ENCODE data around the gene SEZ6L2.

Gene SEZ6L2

DNA sequence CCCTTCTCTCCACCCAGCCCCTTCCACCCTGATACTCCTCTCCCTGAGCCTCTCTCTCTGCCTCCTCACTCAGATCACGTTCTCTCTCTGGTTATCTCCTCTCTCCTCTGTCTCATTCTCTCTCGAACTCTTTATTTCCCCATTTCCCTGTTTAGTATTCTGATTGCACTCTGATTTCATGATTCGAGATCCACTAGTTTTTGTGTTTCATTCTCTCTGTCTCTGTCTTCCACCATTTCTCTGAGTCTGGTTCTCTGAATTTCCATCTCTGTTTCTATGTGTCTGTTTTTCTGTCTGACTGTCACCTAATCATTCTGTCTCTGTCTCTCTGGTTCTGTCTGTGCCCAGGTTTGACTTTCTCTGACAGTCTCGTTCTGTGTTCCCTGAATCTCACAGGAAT is 2.0 kb downstream of the SEZ6L2 start:
- H3K4me3 ChIP-seq (ENCODE audit: low read depth, low read length), result no peak overlapping the region

DNA sequence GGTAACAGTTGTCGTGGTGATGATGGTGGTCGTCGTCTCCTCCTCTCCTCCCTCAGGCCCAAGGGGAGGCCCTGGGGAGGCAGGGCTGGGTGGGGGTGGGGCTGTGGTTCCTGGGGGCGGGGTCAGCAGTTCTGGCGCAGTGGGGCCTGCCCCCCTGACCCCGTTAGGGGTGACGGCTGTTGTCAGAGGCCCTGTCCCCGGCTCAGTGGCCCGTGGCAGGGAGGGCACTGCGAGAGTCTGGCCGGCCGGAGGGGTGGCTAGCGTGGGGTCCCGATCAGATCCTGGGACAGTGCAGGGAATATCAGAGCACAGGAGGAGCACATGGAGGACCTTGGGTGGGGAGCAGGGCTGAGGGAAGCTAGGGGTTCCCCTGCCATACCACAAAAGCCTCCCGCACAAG is 2.5 kb downstream of the SEZ6L2 start:
- no peak overlapping the region for H3K27ac ChIP-seq
- H3K36me3 ChIP-seq, result peaks cover 37% of the 10 kb centered on the region
- no peak overlapping the region for H3K4me3 ChIP-seq (ENCODE audit: low read depth, low read length)
- H3K9me3 ChIP-seq (ENCODE audit: severe bottlenecking), result no peaks in the 10 kb centered on the region
- DNase-seq, result no peak
- no peaks in the 10 kb centered on the region for H3K27me3 ChIP-seq (ENCODE audit: insufficient read depth, low read depth, severe bottlenecking)
- TF ChIP-seq, protein P1, sequence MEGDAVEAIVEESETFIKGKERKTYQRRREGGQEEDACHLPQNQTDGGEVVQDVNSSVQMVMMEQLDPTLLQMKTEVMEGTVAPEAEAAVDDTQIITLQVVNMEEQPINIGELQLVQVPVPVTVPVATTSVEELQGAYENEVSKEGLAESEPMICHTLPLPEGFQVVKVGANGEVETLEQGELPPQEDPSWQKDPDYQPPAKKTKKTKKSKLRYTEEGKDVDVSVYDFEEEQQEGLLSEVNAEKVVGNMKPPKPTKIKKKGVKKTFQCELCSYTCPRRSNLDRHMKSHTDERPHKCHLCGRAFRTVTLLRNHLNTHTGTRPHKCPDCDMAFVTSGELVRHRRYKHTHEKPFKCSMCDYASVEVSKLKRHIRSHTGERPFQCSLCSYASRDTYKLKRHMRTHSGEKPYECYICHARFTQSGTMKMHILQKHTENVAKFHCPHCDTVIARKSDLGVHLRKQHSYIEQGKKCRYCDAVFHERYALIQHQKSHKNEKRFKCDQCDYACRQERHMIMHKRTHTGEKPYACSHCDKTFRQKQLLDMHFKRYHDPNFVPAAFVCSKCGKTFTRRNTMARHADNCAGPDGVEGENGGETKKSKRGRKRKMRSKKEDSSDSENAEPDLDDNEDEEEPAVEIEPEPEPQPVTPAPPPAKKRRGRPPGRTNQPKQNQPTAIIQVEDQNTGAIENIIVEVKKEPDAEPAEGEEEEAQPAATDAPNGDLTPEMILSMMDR (IDR thresholded peaks at IDR 0.05; ENCODE audit: low read depth, low read length), result no peak

More for the DNA sequence above, 2.0 kb downstream of the SEZ6L2 start:
- no peaks in the 10 kb centered on the region for H3K9me3 ChIP-seq (ENCODE audit: severe bottlenecking)
- no peak for DNase-seq
- no peak overlapping the region for H3K27ac ChIP-seq
- TF ChIP-seq, protein P1 (IDR thresholded peaks at IDR 0.05; ENCODE audit: low read depth, low read length), result no peak
- peaks cover 32% of the 10 kb centered on the region for H3K36me3 ChIP-seq
- H3K27me3 ChIP-seq (ENCODE audit: insufficient read depth, low read depth, severe bottlenecking), result no peaks in the 10 kb centered on the region

DNA sequence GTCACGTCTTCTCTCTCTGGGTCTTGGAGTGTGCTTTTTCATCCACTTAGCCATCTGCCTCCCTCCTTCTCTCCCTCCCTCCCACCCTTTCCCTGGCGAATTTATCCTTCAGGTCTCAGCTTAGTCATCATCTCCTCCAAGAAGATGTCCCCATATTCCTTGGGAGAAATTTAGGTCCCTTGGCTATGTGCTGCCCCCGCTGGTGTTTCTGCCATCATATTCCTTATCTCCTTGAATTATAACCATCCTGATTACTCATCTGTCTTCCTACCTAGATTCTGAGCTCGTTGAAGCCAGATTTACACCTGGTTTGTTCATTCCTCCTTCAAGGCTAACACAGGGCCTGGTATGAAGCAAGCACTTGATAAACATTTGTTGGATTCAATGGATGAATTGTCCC is 5.0 kb downstream of the SEZ6L2 start:
- TF ChIP-seq, protein P1 (IDR thresholded peaks at IDR 0.05; ENCODE audit: low read depth, low read length), result no peak

DNA sequence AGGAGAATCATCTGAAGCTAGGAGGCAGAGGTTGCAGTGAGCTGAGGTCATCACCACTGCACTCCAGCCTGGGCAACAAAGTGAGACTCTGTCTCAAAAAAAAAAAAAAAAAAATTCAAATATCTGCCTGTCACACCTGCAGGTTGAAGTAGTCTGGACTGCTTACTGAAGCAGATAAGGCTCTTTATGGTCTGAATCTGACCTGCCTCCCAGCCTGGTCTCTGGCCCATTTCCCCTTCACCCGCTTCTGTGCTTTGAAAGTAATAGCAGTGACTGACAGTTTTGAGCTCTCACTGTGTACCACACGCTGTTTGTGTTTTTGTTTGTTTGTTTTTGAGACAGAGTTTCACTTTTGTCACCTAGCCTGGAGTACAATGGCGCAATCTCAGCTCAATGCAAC is 5.8 kb downstream of the SEZ6L2 start:
- no peak overlapping the region for H3K27ac ChIP-seq
- H3K4me3 ChIP-seq (ENCODE audit: low read depth, low read length), result no peak overlapping the region
- no peaks in the 10 kb centered on the region for H3K9me3 ChIP-seq (ENCODE audit: severe bottlenecking)
- DNase-seq, result no peak
- no peaks in the 10 kb centered on the region for H3K27me3 ChIP-seq (ENCODE audit: insufficient read depth, low read depth, severe bottlenecking)
- H3K36me3 ChIP-seq, result peaks cover 52% of the 10 kb centered on the region
- TF ChIP-seq, protein P1 (IDR thresholded peaks at IDR 0.05; ENCODE audit: low read depth, low read length), result no peak

More for the DNA sequence above, 5.0 kb downstream of the SEZ6L2 start:
- no peaks in the 10 kb centered on the region for H3K27me3 ChIP-seq (ENCODE audit: insufficient read depth, low read depth, severe bottlenecking)
- H3K4me3 ChIP-seq (ENCODE audit: low read depth, low read length), result no peak overlapping the region
- H3K27ac ChIP-seq, result no peak overlapping the region
- peaks cover 46% of the 10 kb centered on the region for H3K36me3 ChIP-seq
- no peak for DNase-seq
- no peaks in the 10 kb centered on the region for H3K9me3 ChIP-seq (ENCODE audit: severe bottlenecking)

DNA sequence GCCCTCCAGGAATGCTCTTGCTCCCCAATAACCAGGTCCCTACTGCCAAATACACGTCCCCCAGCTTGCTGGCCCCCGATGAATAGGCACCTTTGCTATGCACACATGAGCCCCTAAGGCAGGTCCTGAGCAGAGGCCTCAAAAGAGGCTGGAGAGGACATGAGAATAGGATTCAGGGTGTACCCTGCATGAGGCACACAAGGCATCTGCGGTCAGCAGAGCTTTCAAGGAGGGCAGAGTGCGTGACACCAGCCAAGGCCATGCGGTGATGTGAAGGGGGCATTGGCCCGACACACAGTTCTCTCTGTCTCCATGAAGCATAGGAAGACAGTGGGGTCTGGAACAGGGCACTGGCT is 6.9 kb downstream of the SEZ6L2 start:
- Histone ChIP-seq H3K9me3 (ENCODE audit: severe bottlenecking) (no peaks in the 10 kb centered on the region), H3K4me3 (ENCODE audit: low read depth, low read length) (no peak overlapping the region), H3K27me3 (ENCODE audit: insufficient read depth, low read depth, severe bottlenecking) (no peaks in the 10 kb centered on the region), H3K36me3 (peaks cover 60% of the 10 kb centered on the region), H3K27ac (no peak overlapping the region)
- no peak for DNase-seq
- TF ChIP-seq, protein P1 (IDR thresholded peaks at IDR 0.05; ENCODE audit: low read depth, low read length), result no peak
